Upper lobe of left lung (tissue), 6 donors: ENCODE measurements around the gene ULBP1. TPM values are rescaled to one million over a fixed set of nuclear protein-coding genes. Genes with fewer than 3 reads are reported as not detected.
A peak's percentile ranks its signal among the peaks of the same experiment; 100 is the strongest.

Source experiments
- ATAC-seq, 2 donors: fragments of 200-7000 bp; cut with Tn5 transposase; one replicate each; pipeline ENCODE4 v1.9.1; 2022; ENCODE audit warnings: mild to moderate bottlenecking in 2 of 2, moderate library complexity in 2 of 2; ENCODE audit not compliant: low FRiP score in 2 of 2
- DNase-seq, 2 donors: peaks; one replicate each; pipeline ENCODE4 v3.0.0-alpha.2; 2019 to 2020
- H3K27ac ChIP-seq, 4 donors: fragments of 200-600 bp; sonication (generic); one replicate each; pipeline ENCODE4 v1.5.1; 2016 to 2019
- H3K27me3 ChIP-seq, 4 donors: fragments of 200-600 bp; sonication (generic); one replicate each; pipeline ENCODE4 v1.5.1; 2017 to 2019
- H3K36me3 ChIP-seq, 4 donors: fragments of 200-600 bp; sonication (generic); one replicate each; pipeline ENCODE4 v1.5.1; 2016 to 2019
- H3K4me1 ChIP-seq, 4 donors: fragments of 200-600 bp; sonication (generic); one replicate each; pipeline ENCODE4 v1.5.1; 2018 to 2019
- H3K4me3 ChIP-seq, 4 donors: fragments of 200-600 bp; sonication (generic); one replicate each; pipeline ENCODE4 v1.5.1; 2017 to 2019; ENCODE audit warnings: mild to moderate bottlenecking in 2 of 4, moderate library complexity in 1 of 4
- H3K9me3 ChIP-seq, 4 donors: fragments of 200-600 bp; sonication (generic); one replicate each; pipeline ENCODE4 v1.5.1; 2018 to 2019
- CTCF ChIP-seq, 6 experiments: fragments of 450-650 bp in 4 of 6; fragments of 200-600 bp in 2 of 6; sonication (generic) in 2 of 6; IDR thresholded peaks; one replicate each; pipeline ENCODE4 v1.5.1; 2016 to 2019; ENCODE audit warnings: antibody characterized with exemption in 6 of 6
- EP300 ChIP-seq, 4 donors: sonication (generic); formaldehyde crosslinking; IDR thresholded peaks; one replicate each; pipeline ENCODE4 v1.5.1; 2017; ENCODE audit warnings: antibody characterized with exemption in 4 of 4, control low read depth in 2 of 4
- POLR2A ChIP-seq, 4 donors: fragments of 450-650 bp; IDR thresholded peaks; one replicate each; pipeline ENCODE4 v1.5.1; 2016 to 2017; ENCODE audit warnings: antibody characterized with exemption in 4 of 4, mild to moderate bottlenecking in 2 of 4
- POLR2AphosphoS5 ChIP-seq, 2 donors: sonication (generic); formaldehyde crosslinking; IDR thresholded peaks; one replicate each; pipeline ENCODE4 v1.5.1; 2017; ENCODE audit warnings: antibody characterized with exemption in 2 of 2
- WGBS, 2 donors: methylation state at CpG; one replicate each; pipeline ENCODE4 v1.1.5; 2017 to 2018; 5-methylcytosine and 5-hydroxymethylcytosine counted together
- total RNA-seq, 6 donors: library from RNA; depleted of rRNA in 4 of 6; stranded (reverse); fragments of >200 nt in 4 of 6; gene quantifications; one replicate each; pipeline versions ENCODE4 v1.1.0 to v1.2.1, GENCODE V29; 2016 to 2021
- donor health status: DM: no; HTN: no; CAD: no; lungs with moderate emphysema.
- donor health status: DM: no; HTN: yes; CAD: no; lungs with severe emphysema.

ULBP1 gene
- total RNA-seq, 6 donors from 2014 or later = under 0.01 to 1.6 (median 0.80) TPM

DNA sequence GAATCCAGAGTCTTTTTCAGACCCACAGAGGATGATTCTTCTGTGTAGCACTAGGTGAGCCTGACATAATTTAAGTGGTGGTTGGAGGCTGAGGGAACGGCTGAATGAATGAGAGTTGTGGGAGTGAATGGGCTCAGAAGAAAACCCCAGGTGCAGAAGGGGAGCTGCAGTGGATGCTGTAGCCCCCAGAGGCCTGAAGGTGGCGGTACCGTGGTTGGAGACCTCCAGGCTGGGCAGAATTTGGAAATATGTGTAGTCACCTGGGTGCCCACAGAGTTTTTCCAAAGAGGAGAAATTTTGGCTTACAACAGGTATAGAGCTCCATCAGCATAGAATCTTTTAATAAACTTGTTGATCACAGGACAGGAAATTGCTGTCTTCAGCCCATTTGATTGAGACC, 34.3 kb upstream of the ULBP1 start:
- Histone ChIP-seq H3K27ac (no peak overlapping the region), H3K9me3 (no peaks in the 10 kb centered on the region), H3K4me1 (peaks cover 12 to 21% (median 16%) of the 10 kb centered on the region in 4 donors), H3K36me3 (no peaks in the 10 kb centered on the region), H3K4me3 (no peak overlapping the region), H3K27me3 (peaks cover 0 to 6% (median 1%) of the 10 kb centered on the region in 4 donors)
- no peak for ATAC-seq
- TF ChIP-seq EP300 (IDR thresholded peaks at IDR 0.05) (no peak), POLR2AphosphoS5 (IDR thresholded peaks at IDR 0.05) (no peak), CTCF (IDR thresholded peaks at IDR 0.05) (peak in 1 of 6 experiments; percentile 9), POLR2A (IDR thresholded peaks at IDR 0.05) (no peak)
- 20 to 21% methylated on average over 3 of the region's 3 CpGs for WGBS, 2 donors
- no peak for DNase-seq

GRCh38 chr6:149931501-149931900, 32.2 kb upstream of the ULBP1 start:
- no peak for TF ChIP-seq EP300 (IDR thresholded peaks at IDR 0.05)
- TF ChIP-seq POLR2A (IDR thresholded peaks at IDR 0.05) = no peak
- TF ChIP-seq CTCF (IDR thresholded peaks at IDR 0.05) = no peak
- TF ChIP-seq POLR2AphosphoS5 (IDR thresholded peaks at IDR 0.05) = no peak
- H3K9me3 ChIP-seq = no peaks in the 10 kb centered on the region
- WGBS, 2 donors = 70 to 78% methylated on average over 6 of the region's 6 CpGs
- ATAC-seq (no peak), DNase-seq (no peak)
- H3K4me1 ChIP-seq = no peaks in the 10 kb centered on the region
- H3K4me3 ChIP-seq = no peak overlapping the region
- H3K36me3 ChIP-seq = no peaks in the 10 kb centered on the region
- no peak overlapping the region for H3K27ac ChIP-seq
- H3K27me3 ChIP-seq = peaks cover 0 to 6% (median under 1%) of the 10 kb centered on the region in 4 donors

- Histone ChIP-seq H3K9me3 (no peaks in the 10 kb centered on the region), H3K27me3 (peaks cover 0 to 12% (median 3%) of the 10 kb centered on the region in 4 donors), H3K36me3 (no peaks in the 10 kb centered on the region), H3K4me3 (no peak overlapping the region), H3K4me1 (peaks cover 0 to under 1% (median under 1%) of the 10 kb centered on the region in 4 donors), H3K27ac (no peak overlapping the region)
- ATAC-seq (no peak), DNase-seq (no peak)
- TF ChIP-seq POLR2A (IDR thresholded peaks at IDR 0.05) = no peak
- 46 to 65% methylated on average over 5 of the region's 5 CpGs for WGBS, 2 donors
Observed at GRCh38 chr6:149933036-149933435, 30.7 kb upstream of the ULBP1 start.

GRCh38 chr6:149933461-149933860, 30.3 kb upstream of the ULBP1 start:
- Histone ChIP-seq H3K36me3 (no peaks in the 10 kb centered on the region), H3K27me3 (peaks cover 0 to 16% (median 5%) of the 10 kb centered on the region in 4 donors), H3K27ac (no peak overlapping the region), H3K4me3 (no peak overlapping the region), H3K4me1 (peaks cover 4 to 5% (median 4%) of the 10 kb centered on the region in 4 donors), H3K9me3 (no peaks in the 10 kb centered on the region)
- DNase-seq (no peak), ATAC-seq (no peak)
- WGBS, 2 donors = 31 to 37% methylated on average over 3 of the region's 3 CpGs
- TF ChIP-seq POLR2A (IDR thresholded peaks at IDR 0.05) (no peak), POLR2AphosphoS5 (IDR thresholded peaks at IDR 0.05) (no peak), EP300 (IDR thresholded peaks at IDR 0.05) (no peak), CTCF (IDR thresholded peaks at IDR 0.05) (no peak)

GRCh38 chr6:149934249-149935156, 29.2 kb upstream of the ULBP1 start:
- 28 to 39% methylated on average over 10 to 11 of the region's 11 CpGs for WGBS, 2 donors
- Histone ChIP-seq H3K27me3 (peaks cover 0 to 25% (median 9%) of the 10 kb centered on the region in 4 donors), H3K27ac (no peak overlapping the region), H3K4me1 (peaks cover 10 to 13% (median 12%) of the 10 kb centered on the region in 4 donors), H3K4me3 (no peak overlapping the region), H3K9me3 (no peaks in the 10 kb centered on the region), H3K36me3 (no peaks in the 10 kb centered on the region)
- DNase-seq (peak in 1 of 2 donors; percentile 35), ATAC-seq (peak; percentile 71 to 81)
- TF ChIP-seq CTCF (IDR thresholded peaks at IDR 0.05) = peak; percentile 76 to 86 (median 82)
- no peak for TF ChIP-seq POLR2A (IDR thresholded peaks at IDR 0.05)
